HepG2 (cell line): Measurements from ENCODE around the gene MOB4. TPM values are rescaled to one million over a fixed set of nuclear protein-coding genes. Genes with fewer than 3 reads are reported as not detected.

Experiments used
- ATAC-seq: fragments of 200-7000 bp; cut with Tn5 transposase; 3 replicates; pipeline ENCODE4 v1.9.1; 2020; ENCODE audit warnings: mild to moderate bottlenecking, moderate library complexity
- BruUV-seq: library from RNA; stranded (reverse); fragments of 400-500 nt; replicated peaks from 2 replicates; lab custom pipeline; 2021; lab: Mats Ljungman, UMichigan
- CTCF ChIA-PET: fragments of 300-600 bp; formaldehyde crosslinking; extraction: SDS; loops from one replicate; lab custom pipeline; 2021; ENCODE audit warnings: low total read pairs, inconsistent platforms, low intra/inter-chr PET ratio; lab: Yijun Ruan, JAX
- POLR2A ChIA-PET: fragments of 350-600 bp; sonication (Branson Sonifier 250); formaldehyde crosslinking; loops from one replicate; lab custom pipeline; 2020; ENCODE audit warnings: antibody characterized with exemption, inconsistent platforms; lab: Yijun Ruan, JAX
- DNase-seq: peaks from one replicate; pipeline ENCODE4 v3.0.0-alpha.2; 2015; ENCODE audit warnings: low spot score
- FAIRE-seq: peaks from 3 replicates; lab custom pipeline; 2011; peaks lifted over from hg19 to GRCh38; lab: Jason Lieb, UNC
- H2AFZ ChIP-seq: one replicate; pipeline ENCODE4 v1.6.1; 2011; ENCODE audit warnings: low read length, inconsistent platforms
- H3K27ac ChIP-seq: fragments of 300-600 bp; 3 replicates; pipeline ENCODE4 v1.8.0; 2011; ENCODE audit warnings: mixed run types, mild to moderate bottlenecking, mixed read lengths, low read length, inconsistent platforms; ENCODE audit not compliant: insufficient read depth; ENCODE audit errors: extremely low read length
- H3K27me3 ChIP-seq, 2 experiments: fragments of 200-600 bp in 1 of 2; 2 replicates in 1 of 2; 3 replicates in 1 of 2; pipeline versions ENCODE4 v1.6.0 to v1.8.0; 2011; ENCODE audit warnings: low read length in 2 of 2, mild to moderate bottlenecking in 2 of 2, moderate library complexity in 2 of 2, inconsistent platforms in 1 of 2; ENCODE audit not compliant: insufficient read depth in 2 of 2, control insufficient read depth in 1 of 2
- H3K36me3 ChIP-seq, 2 experiments: fragments of 200-600 bp in 1 of 2; replicated peaks in 1 of 2; 2 replicates in 1 of 2; 3 replicates in 1 of 2; pipeline versions ENCODE4 v1.5.1 to v1.8.0; 2011; ENCODE audit warnings: low read length in 2 of 2, inconsistent platforms in 1 of 2; ENCODE audit not compliant: insufficient read depth in 2 of 2, control insufficient read depth in 1 of 2
- H3K4me1 ChIP-seq: 2 replicates; pipeline ENCODE4 v1.5.1; 2012; ENCODE audit warnings: low read length, inconsistent platforms; ENCODE audit not compliant: insufficient read depth
- H3K4me2 ChIP-seq: 2 replicates; pipeline ENCODE4 v1.6.0; 2011; ENCODE audit warnings: low read depth, low read length, inconsistent platforms
- H3K4me3 ChIP-seq, 3 experiments: fragments of 200-600 bp in 1 of 3; sonication (generic), shearing (Covaris generic) in 1 of 3; replicated peaks in 1 of 3; 2 replicates each; pipeline ENCODE4 v1.5.1; 2011 to 2016; ENCODE audit warnings: low read length in 3 of 3, inconsistent platforms in 2 of 3, low read depth in 2 of 3, mild to moderate bottlenecking in 2 of 3, control low read depth in 1 of 3, mixed read lengths in 1 of 3; ENCODE audit not compliant: insufficient read depth in 1 of 3
- H3K79me2 ChIP-seq: one replicate; pipeline ENCODE4 v1.6.1; 2011; ENCODE audit warnings: low read length, inconsistent platforms; ENCODE audit not compliant: insufficient read depth
- H3K9ac ChIP-seq: 2 replicates; pipeline ENCODE4 v1.6.0; 2011; ENCODE audit warnings: mild to moderate bottlenecking, low read depth, low read length, inconsistent platforms; ENCODE audit not compliant: insufficient read depth
- H3K9me3 ChIP-seq: 2 replicates; pipeline ENCODE4 v1.5.1; 2012; ENCODE audit warnings: mild to moderate bottlenecking, low read length
- H4K20me1 ChIP-seq: 2 replicates; pipeline ENCODE4 v1.6.0; 2011; ENCODE audit warnings: inconsistent platforms, mild to moderate bottlenecking, low read length, moderate library complexity; ENCODE audit not compliant: insufficient read depth
- ASH2L ChIP-seq: fragments of 300-600, 200-600 bp; sonication (generic); IDR thresholded peaks from 2 replicates; pipeline ENCODE4 v1.7.0; 2017; ENCODE audit warnings: low read depth, mild to moderate bottlenecking, moderate library complexity, mixed read lengths, low read length; ENCODE audit not compliant: insufficient read length
- JUND ChIP-seq: sonication (generic); formaldehyde crosslinking; IDR thresholded peaks from 2 replicates; pipeline ENCODE4 v1.8.0; 2022; ENCODE audit warnings: mild to moderate bottlenecking, missing genetic modification reagents
- MIER2 ChIP-seq: IDR thresholded peaks from 2 replicates; pipeline ENCODE4 v1.6.1; 2016; ENCODE audit warnings: missing biosample characterization, missing genetic modification reagents
- SP1 ChIP-seq, 2 experiments: fragments of 450-650 bp in 1 of 2; sonication (generic) in 1 of 2; formaldehyde crosslinking in 1 of 2; IDR thresholded peaks; 2 replicates each; pipeline versions ENCODE4 v1.4.0 to v1.6.1; 2016 to 2020; ENCODE audit warnings: missing genetic modification reagents in 1 of 2
- ZNF136 ChIP-seq: sonication (generic); formaldehyde crosslinking; IDR thresholded peaks from 2 replicates; pipeline ENCODE4 v1.8.1; 2022; ENCODE audit warnings: low read depth, mild to moderate bottlenecking, moderate library complexity, missing genetic modification reagents
- ZNF143 ChIP-seq: sonication (generic); formaldehyde crosslinking; IDR thresholded peaks from 2 replicates; pipeline ENCODE4 v1.4.0; 2020; ENCODE audit warnings: missing genetic modification reagents
- ZNF510 ChIP-seq: sonication (generic); formaldehyde crosslinking; IDR thresholded peaks from 2 replicates; pipeline ENCODE4 v1.4.0; 2020; ENCODE audit warnings: low read depth, mild to moderate bottlenecking, missing genetic modification reagents
- ZNF75D ChIP-seq: sonication (generic); formaldehyde crosslinking; IDR thresholded peaks from 2 replicates; pipeline ENCODE4 v1.8.1; 2023; ENCODE audit warnings: missing genetic modification reagents, mild to moderate bottlenecking, borderline replicate concordance
- ZNF761 ChIP-seq: sonication (generic); formaldehyde crosslinking; conservative IDR thresholded peaks from 2 replicates; pipeline ENCODE4 v1.4.0; 2020; ENCODE audit warnings: mild to moderate bottlenecking, missing genetic modification reagents
- WGBS: methylation state at CpG from one replicate; pipeline ENCODE4 v1.1.6; 2017; ENCODE audit warnings: low lambda C conversion rate; 5-methylcytosine and 5-hydroxymethylcytosine counted together
- in situ Hi-C: cut with HindIII; loops from 2 replicates; pipeline ENCODE4 v1.10.0; 2017; ENCODE audit warnings: low pct_unique_long_range_greater_than_20kb; ENCODE audit not compliant: extremely low pct_ligation_motif_present
- intact Hi-C: fragments of 100-400 bp; cut with micrococcal nuclease; formaldehyde crosslinking; loops from one replicate; pipeline ENCODE4 v1.10.0; 2022; ENCODE audit not compliant: unreplicated experiment
- polyA plus RNA-seq, 8 experiments: library from polyadenylated mRNA; depleted of rRNA in 3 of 8; stranded (reverse) in 7 of 8; unstranded in 1 of 8; fragments of >200 nt; fragmentation: Illumina TruSeq in 4 of 8; extraction: Trizol in 4 of 8; gene quantifications; 2 replicates each; pipeline versions ENCODE4 v1.2.1 to v1.2.3, GENCODE V29; 2011 to 2016; ENCODE audit warnings: low read depth in 4 of 8, missing spikeins in 1 of 8, mixed read lengths in 1 of 8; ENCODE audit not compliant: insufficient read depth in 1 of 8
- total RNA-seq, 5 experiments: library from RNA; depleted of rRNA; stranded (reverse); fragments of >200 nt; fragmentation: Illumina TruSeq; extraction: Trizol; gene quantifications; 2 replicates each; pipeline ENCODE4 v1.2.3, GENCODE V29; 2016; ENCODE audit warnings: low read depth in 1 of 5
- TF ChIP-seq, protein P1 (sequence below): sonication (generic); formaldehyde crosslinking; IDR thresholded peaks from 2 replicates; pipeline ENCODE4 v1.4.0; 2020; ENCODE audit warnings: missing genetic modification reagents
- TF ChIP-seq, protein P2 (sequence below): sonication (generic); formaldehyde crosslinking; conservative IDR thresholded peaks from 2 replicates; pipeline ENCODE4 v1.5.0; 2020; ENCODE audit warnings: missing genetic modification reagents
- TF ChIP-seq, protein P3 (sequence below): sonication (generic); formaldehyde crosslinking; IDR thresholded peaks from 2 replicates; pipeline ENCODE4 v1.4.0; 2020; ENCODE audit warnings: missing genetic modification reagents

MOB4 gene
- total and polyA plus RNA-seq, 2 of the 13 experiments (the other 11 are each of a cell fraction or from before 2014, with no cell fraction given), result 35.7 to 38.6 TPM

DNA sequence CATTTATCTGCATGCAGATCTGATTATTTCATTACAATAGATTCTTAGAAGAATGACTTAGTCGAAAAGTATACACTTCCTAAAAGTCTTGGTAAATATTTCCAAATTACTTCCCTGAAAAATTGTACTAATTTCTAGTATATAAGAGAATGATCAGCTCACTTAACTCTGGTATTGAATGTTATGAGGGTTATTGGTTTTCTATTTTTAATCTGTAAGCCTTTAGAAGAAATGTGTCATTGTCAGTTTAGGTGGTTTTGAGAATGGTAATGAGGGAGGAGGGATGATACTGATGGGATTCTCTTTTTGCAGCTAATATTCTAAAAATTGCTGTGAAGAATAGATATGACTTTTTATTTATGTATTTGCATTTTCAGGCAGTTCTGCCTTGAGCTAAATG lies 23.9 kb downstream of the MOB4 start:
- in situ Hi-C loops (no loop called here), intact Hi-C loops (loop anchor here (5.0 kb wide), 1 partner anchor 37 kb away; the partner anchor contains the start of gene HSPE1)
- Histone ChIP-seq H3K79me2 (peaks cover 8% of the 10 kb centered on the region), H3K9ac (no peak overlapping the region), H3K9me3 (no peaks in the 10 kb centered on the region), H2AFZ (no peak overlapping the region), H3K4me2 (no peak overlapping the region), H3K27me3 (no peaks in the 10 kb centered on the region), H3K4me1 (no peaks in the 10 kb centered on the region), H3K27ac (no peak overlapping the region), H3K4me3 (no peak overlapping the region), H4K20me1 (no peaks in the 10 kb centered on the region), H3K36me3 (peaks cover 13 to 59% of the 10 kb centered on the region in 2 experiments)
- 93% methylated on average over 1 of the region's 1 CpG for WGBS
- POLR2A ChIA-PET, result interaction anchor here (1.4 kb wide), 1 partner anchor 105 kb away, joined by 4 read pairs; the partner anchor contains the start of gene SF3B1
- CTCF ChIA-PET, result no interaction called here
- no TSS peak for BruUV-seq
- DNase-seq (no peak), ATAC-seq (no peak), FAIRE-seq (no peak)
- TF ChIP-seq JUND (CRISPR knock-in tag), result no peak
- TF ChIP-seq ZNF143 (CRISPR knock-in tag), result no peak
- no peak for TF ChIP-seq ASH2L
- TF ChIP-seq, protein P1, sequence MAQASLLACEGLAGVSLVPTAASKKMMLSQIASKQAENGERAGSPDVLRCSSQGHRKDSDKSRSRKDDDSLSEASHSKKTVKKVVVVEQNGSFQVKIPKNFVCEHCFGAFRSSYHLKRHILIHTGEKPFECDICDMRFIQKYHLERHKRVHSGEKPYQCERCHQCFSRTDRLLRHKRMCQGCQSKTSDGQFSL (CRISPR knock-in tag), result no peak
- no peak for TF ChIP-seq SP1 (IDR thresholded peaks at IDR 0.05)
- no peak for TF ChIP-seq SP1 (CRISPR knock-in tag; IDR thresholded peaks at IDR 0.05)

DNA sequence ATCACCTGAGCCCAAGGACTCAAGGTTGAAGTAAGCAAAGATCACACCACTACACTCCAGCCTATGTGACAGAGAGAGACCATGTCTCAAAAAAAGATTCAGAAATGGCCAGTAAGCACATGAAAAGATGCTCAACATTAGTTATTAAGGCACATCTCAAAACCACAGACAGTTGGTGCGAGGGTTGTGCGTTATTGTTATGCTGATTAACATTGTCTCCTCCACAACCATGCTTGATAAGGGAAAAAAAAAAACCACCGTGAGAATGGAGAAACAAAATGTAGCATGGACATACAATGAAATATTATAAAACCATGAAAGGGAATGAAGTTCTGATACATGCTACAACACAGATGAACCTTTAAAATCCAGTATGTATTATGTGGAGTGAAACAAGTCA lies 27.3 kb downstream of the MOB4 start:
- Histone ChIP-seq H3K9ac (no peak overlapping the region), H3K27ac (no peak overlapping the region), H3K4me3 (no peak overlapping the region), H3K27me3 (no peaks in the 10 kb centered on the region), H3K4me1 (no peaks in the 10 kb centered on the region), H3K79me2 (peaks cover 3% of the 10 kb centered on the region), H2AFZ (no peak overlapping the region), H3K36me3 (peaks cover 9 to 39% of the 10 kb centered on the region in 2 experiments), H3K9me3 (no peaks in the 10 kb centered on the region), H3K4me2 (no peak overlapping the region), H4K20me1 (no peaks in the 10 kb centered on the region)
- FAIRE-seq (no peak), DNase-seq (no peak), ATAC-seq (no peak)
- POLR2A ChIA-PET, result no interaction called here
- in situ Hi-C loops, result no loop called here
- no TSS peak for BruUV-seq
- 93% methylated on average over 3 of the region's 3 CpGs for WGBS
- CTCF ChIA-PET, result no interaction called here
- intact Hi-C loops, result no loop called here
- TF ChIP-seq ZNF761 (CRISPR knock-in tag) (no peak), ZNF510 (CRISPR knock-in tag) (no peak), ZNF75D (CRISPR knock-in tag) (no peak), MIER2 (CRISPR knock-in tag) (no peak), ZNF136 (no peak)
- TF ChIP-seq, protein P2, sequence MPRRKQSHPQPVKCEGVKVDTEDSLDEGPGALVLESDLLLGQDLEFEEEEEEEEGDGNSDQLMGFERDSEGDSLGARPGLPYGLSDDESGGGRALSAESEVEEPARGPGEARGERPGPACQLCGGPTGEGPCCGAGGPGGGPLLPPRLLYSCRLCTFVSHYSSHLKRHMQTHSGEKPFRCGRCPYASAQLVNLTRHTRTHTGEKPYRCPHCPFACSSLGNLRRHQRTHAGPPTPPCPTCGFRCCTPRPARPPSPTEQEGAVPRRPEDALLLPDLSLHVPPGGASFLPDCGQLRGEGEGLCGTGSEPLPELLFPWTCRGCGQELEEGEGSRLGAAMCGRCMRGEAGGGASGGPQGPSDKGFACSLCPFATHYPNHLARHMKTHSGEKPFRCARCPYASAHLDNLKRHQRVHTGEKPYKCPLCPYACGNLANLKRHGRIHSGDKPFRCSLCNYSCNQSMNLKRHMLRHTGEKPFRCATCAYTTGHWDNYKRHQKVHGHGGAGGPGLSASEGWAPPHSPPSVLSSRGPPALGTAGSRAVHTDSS, result no peak
- TF ChIP-seq, protein P3, sequence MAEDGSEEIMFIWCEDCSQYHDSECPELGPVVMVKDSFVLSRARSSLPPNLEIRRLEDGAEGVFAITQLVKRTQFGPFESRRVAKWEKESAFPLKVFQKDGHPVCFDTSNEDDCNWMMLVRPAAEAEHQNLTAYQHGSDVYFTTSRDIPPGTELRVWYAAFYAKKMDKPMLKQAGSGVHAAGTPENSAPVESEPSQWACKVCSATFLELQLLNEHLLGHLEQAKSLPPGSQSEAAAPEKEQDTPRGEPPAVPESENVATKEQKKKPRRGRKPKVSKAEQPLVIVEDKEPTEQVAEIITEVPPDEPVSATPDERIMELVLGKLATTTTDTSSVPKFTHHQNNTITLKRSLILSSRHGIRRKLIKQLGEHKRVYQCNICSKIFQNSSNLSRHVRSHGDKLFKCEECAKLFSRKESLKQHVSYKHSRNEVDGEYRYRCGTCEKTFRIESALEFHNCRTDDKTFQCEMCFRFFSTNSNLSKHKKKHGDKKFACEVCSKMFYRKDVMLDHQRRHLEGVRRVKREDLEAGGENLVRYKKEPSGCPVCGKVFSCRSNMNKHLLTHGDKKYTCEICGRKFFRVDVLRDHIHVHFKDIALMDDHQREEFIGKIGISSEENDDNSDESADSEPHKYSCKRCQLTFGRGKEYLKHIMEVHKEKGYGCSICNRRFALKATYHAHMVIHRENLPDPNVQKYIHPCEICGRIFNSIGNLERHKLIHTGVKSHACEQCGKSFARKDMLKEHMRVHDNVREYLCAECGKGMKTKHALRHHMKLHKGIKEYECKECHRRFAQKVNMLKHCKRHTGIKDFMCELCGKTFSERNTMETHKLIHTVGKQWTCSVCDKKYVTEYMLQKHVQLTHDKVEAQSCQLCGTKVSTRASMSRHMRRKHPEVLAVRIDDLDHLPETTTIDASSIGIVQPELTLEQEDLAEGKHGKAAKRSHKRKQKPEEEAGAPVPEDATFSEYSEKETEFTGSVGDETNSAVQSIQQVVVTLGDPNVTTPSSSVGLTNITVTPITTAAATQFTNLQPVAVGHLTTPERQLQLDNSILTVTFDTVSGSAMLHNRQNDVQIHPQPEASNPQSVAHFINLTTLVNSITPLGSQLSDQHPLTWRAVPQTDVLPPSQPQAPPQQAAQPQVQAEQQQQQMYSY (CRISPR knock-in tag), result no peak
